Limb (tissue), 2 donors: Measurements from ENCODE around the gene NRBF2.

Source experiments
- DNase-seq, 2 donors: peaks; one replicate each; pipeline ENCODE4 v3.0.0-alpha.2; 2016; ENCODE audit errors: extremely low spot score in 2 of 2

NRBF2 gene

GRCh38 chr10:63157845-63158624 is 24.9 kb downstream of the NRBF2 start:
- DNase-seq = peak; percentile 46 to 86

- no peak for DNase-seq
These were observed 28.5 kb downstream of the NRBF2 start for GRCh38 chr10:63161592-63161991.

- no peak for DNase-seq
These were observed 31.1 kb downstream of the NRBF2 start for GRCh38 chr10:63164166-63164623.

GRCh38 chr10:63165249-63165648 is 32.1 kb downstream of the NRBF2 start:
- no peak for DNase-seq

- peak in 1 of 2 donors; percentile 82 for DNase-seq
These were observed 33.7 kb downstream of the NRBF2 start for GRCh38 chr10:63166742-63167258.

- DNase-seq = no peak
These were observed 35.8 kb downstream of the NRBF2 start for GRCh38 chr10:63168821-63169462.

GRCh38 chr10:63169624-63170023 is 36.5 kb downstream of the NRBF2 start:
- no peak for DNase-seq

- no peak for DNase-seq
These were observed 38.2 kb downstream of the NRBF2 start for GRCh38 chr10:63171255-63171855.

- DNase-seq = no peak
These were observed 38.8 kb downstream of the NRBF2 start for GRCh38 chr10:63171926-63172325.

- no peak for DNase-seq
These were observed 40.5 kb downstream of the NRBF2 start for GRCh38 chr10:63173468-63174232.

GRCh38 chr10:63175534-63175933 is 42.4 kb downstream of the NRBF2 start:
- no peak for DNase-seq

GRCh38 chr10:63192826-63193225 is 59.7 kb downstream of the NRBF2 start:
- DNase-seq = no peak

- DNase-seq = peak in 1 of 2 donors; percentile 79
These were observed 64.4 kb downstream of the NRBF2 start for GRCh38 chr10:63197344-63198092.

GRCh38 chr10:63199716-63200115 is 66.6 kb downstream of the NRBF2 start:
- DNase-seq = no peak

GRCh38 chr10:63200431-63200830 is 67.3 kb downstream of the NRBF2 start:
- no peak for DNase-seq

GRCh38 chr10:63201118-63201517 is 68.0 kb downstream of the NRBF2 start:
- DNase-seq = no peak
